ENCODE measurements around the gene FAHD2B. TPM values are rescaled to one million over a fixed set of nuclear protein-coding genes. Genes with fewer than 3 reads are reported as not detected.
"Not testable (repeated sequence)": the region's sequence is repeated elsewhere in the genome, so short reads cannot be mapped to it uniquely, and the experiment has no call there.

The FAHD2B gene
- total and polyA plus RNA-seq, 7 donors = 5.7 to 39.0 (median 14.5) TPM

GRCh38 chr2:97068722-97069121 lies 26.0 kb downstream of the FAHD2B start:
- H3K36me3 ChIP-seq (ENCODE audit: insufficient read depth in 1 of 2, low read depth in 1 of 2); H3K27ac ChIP-seq; intact Hi-C loops (cut with DNase I); H3K9me3 ChIP-seq; H3K4me1 ChIP-seq; DNase-seq; H3K4me3 ChIP-seq; H3K27me3 ChIP-seq (ENCODE audit: insufficient read depth in 3 of 3, low read length in 2 of 3); ATAC-seq: not testable (repeated sequence)
- WGBS, 3 donors = 35 to 62% (median 61%) methylated on average over 2 to 5 of the region's 5 CpGs

GRCh38 chr2:97068074-97068473 lies 26.6 kb downstream of the FAHD2B start:
- no peaks in the 10 kb centered on the region for H3K36me3 ChIP-seq (ENCODE audit: insufficient read depth in 1 of 2, low read depth in 1 of 2)
- H3K4me3 ChIP-seq = no peak overlapping the region
- WGBS, 3 donors = 69 to 94% (median 76%) methylated on average over 1 of the region's 1 CpG
- ATAC-seq (no peak), DNase-seq (no peak)
- no peak overlapping the region for H3K27ac ChIP-seq
- no peaks in the 10 kb centered on the region for H3K27me3 ChIP-seq (ENCODE audit: insufficient read depth in 3 of 3, low read length in 2 of 3)
- TF ChIP-seq CTCF (IDR thresholded peaks at IDR 0.05) = no peak
- H3K4me1 ChIP-seq = no peaks in the 10 kb centered on the region
- H3K9me3 ChIP-seq = no peaks in the 10 kb centered on the region
- intact Hi-C loops (cut with DNase I) = no loop called here

GRCh38 chr2:97067279-97068004 lies 27.2 kb downstream of the FAHD2B start:
- intact Hi-C loops (cut with DNase I) = no loop called here
- H3K9me3 ChIP-seq = no peaks in the 10 kb centered on the region
- H3K4me1 ChIP-seq = no peaks in the 10 kb centered on the region
- TF ChIP-seq CTCF (IDR thresholded peaks at IDR 0.05) = no peak
- WGBS, 3 donors = 79 to 91% (median 82%) methylated on average over 5 of the region's 5 CpGs
- DNase-seq (no peak), ATAC-seq (no peak)
- no peaks in the 10 kb centered on the region for H3K27me3 ChIP-seq (ENCODE audit: insufficient read depth in 3 of 3, low read length in 2 of 3)
- H3K27ac ChIP-seq = no peak overlapping the region
- no peak overlapping the region for H3K4me3 ChIP-seq
- no peaks in the 10 kb centered on the region for H3K36me3 ChIP-seq (ENCODE audit: insufficient read depth in 1 of 2, low read depth in 1 of 2)

GRCh38 chr2:97066030-97066429 lies 28.7 kb downstream of the FAHD2B start:
- ATAC-seq; H3K36me3 ChIP-seq (ENCODE audit: insufficient read depth in 1 of 2, low read depth in 1 of 2); H3K9me3 ChIP-seq; H3K4me1 ChIP-seq; H3K27me3 ChIP-seq (ENCODE audit: insufficient read depth in 3 of 3, low read length in 2 of 3); DNase-seq; H3K4me3 ChIP-seq; intact Hi-C loops (cut with DNase I); H3K27ac ChIP-seq: not testable (repeated sequence)
- 64 to 72% (median 70%) methylated on average over 5 of the region's 5 CpGs for WGBS, 3 donors

- ATAC-seq; H3K36me3 ChIP-seq (ENCODE audit: insufficient read depth in 1 of 2, low read depth in 1 of 2); H3K4me1 ChIP-seq; H3K4me3 ChIP-seq; H3K27me3 ChIP-seq (ENCODE audit: insufficient read depth in 3 of 3, low read length in 2 of 3); H3K9me3 ChIP-seq; DNase-seq; H3K27ac ChIP-seq; intact Hi-C loops (cut with DNase I): not testable (repeated sequence)
- 72 to 80% (median 74%) methylated on average over 1 of the region's 1 CpG for WGBS, 3 donors
Measured at GRCh38 chr2:97062020-97062419, 32.7 kb downstream of the FAHD2B start.

GRCh38 chr2:97059782-97060181 lies 34.9 kb downstream of the FAHD2B start:
- DNase-seq; ATAC-seq; intact Hi-C loops (cut with DNase I); H3K27ac ChIP-seq; H3K36me3 ChIP-seq (ENCODE audit: insufficient read depth in 1 of 2, low read depth in 1 of 2); H3K4me3 ChIP-seq; H3K4me1 ChIP-seq; H3K9me3 ChIP-seq; H3K27me3 ChIP-seq (ENCODE audit: insufficient read depth in 3 of 3, low read length in 2 of 3): not testable (repeated sequence)
- WGBS, 3 donors = 50 to 60% (median 50%) methylated on average over 6 to 7 of the region's 7 CpGs

- ATAC-seq, H3K4me3 ChIP-seq: not testable (repeated sequence)
- WGBS, 3 donors = 80 to 81% (median 80%) methylated on average over 3 of the region's 3 CpGs
Measured at GRCh38 chr2:97056150-97056549, 38.5 kb downstream of the FAHD2B start.

GRCh38 chr2:97050032-97050431 lies 44.6 kb downstream of the FAHD2B start:
- H3K4me3 ChIP-seq; H3K9me3 ChIP-seq; DNase-seq; ATAC-seq; H3K27ac ChIP-seq; H3K36me3 ChIP-seq (ENCODE audit: insufficient read depth in 1 of 2, low read depth in 1 of 2); H3K4me1 ChIP-seq; H3K27me3 ChIP-seq (ENCODE audit: insufficient read depth in 3 of 3, low read length in 2 of 3); intact Hi-C loops (cut with DNase I): not testable (repeated sequence)
- WGBS, 3 donors = 66 to 72% (median 67%) methylated on average over 2 of the region's 2 CpGs

More at GRCh38 chr2:97056150-97056549, 38.5 kb downstream of the FAHD2B start:
- H3K36me3 ChIP-seq (ENCODE audit: insufficient read depth in 1 of 2, low read depth in 1 of 2); intact Hi-C loops (cut with DNase I); H3K27me3 ChIP-seq (ENCODE audit: insufficient read depth in 3 of 3, low read length in 2 of 3); H3K9me3 ChIP-seq; H3K4me1 ChIP-seq; DNase-seq; H3K27ac ChIP-seq: not testable (repeated sequence)

GRCh38 chr2:97048448-97048847 lies 46.2 kb downstream of the FAHD2B start:
- intact Hi-C loops (cut with DNase I); H3K36me3 ChIP-seq (ENCODE audit: insufficient read depth in 1 of 2, low read depth in 1 of 2); H3K4me1 ChIP-seq; H3K4me3 ChIP-seq; ATAC-seq; H3K9me3 ChIP-seq; H3K27me3 ChIP-seq (ENCODE audit: insufficient read depth in 3 of 3, low read length in 2 of 3); H3K27ac ChIP-seq; DNase-seq: not testable (repeated sequence)
- 62 to 77% (median 74%) methylated on average over 7 of the region's 7 CpGs for WGBS, 3 donors

- WGBS, 3 donors = 36 to 54% (median 43%) methylated on average over 2 to 3 of the region's 3 CpGs
- intact Hi-C loops (cut with DNase I); H3K4me3 ChIP-seq; H3K27ac ChIP-seq; H3K4me1 ChIP-seq; H3K9me3 ChIP-seq; ATAC-seq; DNase-seq; H3K27me3 ChIP-seq (ENCODE audit: insufficient read depth in 3 of 3, low read length in 2 of 3); H3K36me3 ChIP-seq (ENCODE audit: insufficient read depth in 1 of 2, low read depth in 1 of 2): not testable (repeated sequence)
Measured at GRCh38 chr2:97046676-97047075, 48.0 kb downstream of the FAHD2B start.
